DOHH2 (cell line): ENCODE measurements around the gene COX5A.

ENCODE experiments used
- H3F3A ChIP-seq: fragments of 200-600 bp; sonication (generic), shearing (Covaris generic); 2 replicates; pipeline ENCODE4 v1.6.0; 2016; ENCODE audit warnings: antibody characterized with exemption, mild to moderate bottlenecking; ENCODE audit not compliant: control insufficient read depth, insufficient read depth
- H3K27ac ChIP-seq: fragments of 200-600 bp; sonication (generic); 2 replicates; pipeline ENCODE4 v1.5.1; 2014; ENCODE audit warnings: low read depth, mild to moderate bottlenecking, low read length, moderate library complexity
- H3K27me3 ChIP-seq: fragments of 200-600 bp; sonication (generic); 2 replicates; pipeline ENCODE4 v1.6.1; 2014; ENCODE audit warnings: mild to moderate bottlenecking, low read length, mixed read lengths; ENCODE audit not compliant: control insufficient read depth
- H3K36me3 ChIP-seq: fragments of 200-600 bp; sonication (generic); 2 replicates; pipeline ENCODE4 v1.6.1; 2014; ENCODE audit warnings: mild to moderate bottlenecking, low read length, moderate library complexity, mixed read lengths; ENCODE audit not compliant: control insufficient read depth
- H3K4me1 ChIP-seq: fragments of 200-600 bp; sonication (generic); 2 replicates; pipeline ENCODE4 v1.6.1; 2014; ENCODE audit warnings: mild to moderate bottlenecking, low read length, mixed read lengths; ENCODE audit not compliant: control insufficient read depth
- H3K4me2 ChIP-seq: fragments of 200-600 bp; sonication (generic); 2 replicates; pipeline ENCODE4 v1.6.0; 2014; ENCODE audit warnings: mild to moderate bottlenecking, low read length, moderate library complexity
- H3K4me3 ChIP-seq: fragments of 200-600 bp; sonication (generic); 2 replicates; pipeline ENCODE4 v1.5.1; 2014; ENCODE audit warnings: mild to moderate bottlenecking, low read length, mixed read lengths
- H3K79me2 ChIP-seq: fragments of 200-600 bp; sonication (generic); 2 replicates; pipeline ENCODE4 v1.6.1; 2014; ENCODE audit warnings: mild to moderate bottlenecking, low read length, mixed read lengths; ENCODE audit not compliant: control insufficient read depth
- H3K9me2 ChIP-seq: fragments of 200-600 bp; sonication (generic); replicated peaks from 2 replicates; pipeline ENCODE4 v1.6.1; 2014; ENCODE audit warnings: mild to moderate bottlenecking, low read length, mixed read lengths; ENCODE audit not compliant: control insufficient read depth
- H3K9me3 ChIP-seq: fragments of 200-600 bp; sonication (generic); 2 replicates; pipeline ENCODE4 v1.6.1; 2014; ENCODE audit warnings: antibody characterized with exemption, low read length, mixed read lengths; ENCODE audit not compliant: control insufficient read depth, insufficient read depth
- H4K20me1 ChIP-seq: fragments of 200-600 bp; sonication (generic); 2 replicates; pipeline ENCODE4 v1.6.0; 2014; ENCODE audit warnings: low read depth, mild to moderate bottlenecking, antibody characterized with exemption, low read length, moderate library complexity; ENCODE audit not compliant: control insufficient read depth, insufficient read depth
- CTCF ChIP-seq: fragments of 200-600 bp; sonication (generic); IDR thresholded peaks from one replicate; pipeline ENCODE4 v1.5.1; 2014; ENCODE audit warnings: antibody characterized with exemption, mild to moderate bottlenecking, low read depth, low read length; ENCODE audit not compliant: poor library complexity, severe bottlenecking
- EZH2phosphoT487 ChIP-seq: fragments of 200-600 bp; sonication (generic); IDR thresholded peaks from 2 replicates; pipeline ENCODE4 v1.6.1; 2017; ENCODE audit warnings: borderline replicate concordance, mild to moderate bottlenecking, antibody characterized with exemption, low read length, moderate library complexity, mixed read lengths

COX5A gene

DNA sequence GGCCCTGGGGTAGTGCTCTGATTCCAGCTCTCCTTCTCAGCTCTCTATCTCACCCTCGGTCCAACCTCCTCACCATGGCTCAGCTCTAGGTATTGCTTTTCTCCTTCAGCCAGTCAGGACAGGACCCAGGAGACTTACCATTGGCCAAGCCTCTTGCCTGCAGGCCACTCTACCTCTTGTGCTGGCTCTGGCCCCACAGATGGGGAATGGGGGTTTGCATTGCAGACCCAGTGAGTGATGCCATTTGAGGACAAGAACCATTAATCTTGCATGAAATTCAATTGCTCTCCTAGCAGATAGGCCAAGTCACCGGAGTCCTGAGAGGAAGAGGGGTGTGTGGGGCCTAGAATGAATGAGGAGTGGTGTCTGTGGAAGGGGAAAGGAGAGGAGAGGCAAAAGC, 24.8 kb upstream of the COX5A start:
- Histone ChIP-seq H4K20me1 (no peaks in the 10 kb centered on the region), H3K9me3 (no peaks in the 10 kb centered on the region), H3K79me2 (no peaks in the 10 kb centered on the region), H3K27me3 (peaks cover 20% of the 10 kb centered on the region), H3K27ac (no peak overlapping the region), H3K4me2 (no peak overlapping the region), H3K36me3 (no peaks in the 10 kb centered on the region), H3F3A (peaks cover 7% of the 10 kb centered on the region), H3K4me3 (no peak overlapping the region), H3K9me2 (no peaks in the 10 kb centered on the region), H3K4me1 (peaks cover 60% of the 10 kb centered on the region)
- TF ChIP-seq EZH2phosphoT487 (no peak), CTCF (no peak)

DNA sequence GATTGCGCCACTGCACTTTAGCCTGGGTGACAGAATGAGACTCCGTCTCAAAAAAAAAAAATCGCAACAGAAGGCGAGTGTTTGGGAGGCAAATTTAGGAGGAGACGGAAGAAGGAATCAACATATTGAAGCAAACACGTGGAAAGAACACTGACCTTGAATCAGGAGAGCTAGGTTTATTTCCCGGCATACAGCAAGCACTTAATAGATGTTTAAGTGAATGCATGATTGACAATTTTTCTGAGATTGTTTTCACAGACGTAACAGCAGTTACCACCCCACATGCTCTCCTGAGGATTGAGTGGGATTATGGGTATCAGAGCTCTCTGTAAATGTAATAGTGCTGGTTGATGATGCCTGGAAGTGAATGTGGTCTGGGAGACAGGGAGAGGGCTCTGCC, 24.3 kb upstream of the COX5A start:
- H3K9me2 ChIP-seq: no peaks in the 10 kb centered on the region
- TF ChIP-seq EZH2phosphoT487 (no peak), CTCF (no peak)
- H3K9me3 ChIP-seq: no peaks in the 10 kb centered on the region

GRCh38 chr15:74961616-74962015, 23.7 kb upstream of the COX5A start:
- H3K36me3 ChIP-seq: no peaks in the 10 kb centered on the region
- no peak overlapping the region for H3K27ac ChIP-seq
- H3K4me3 ChIP-seq: no peak overlapping the region
- H3K4me1 ChIP-seq: peaks cover 66% of the 10 kb centered on the region
- no peaks in the 10 kb centered on the region for H3K9me2 ChIP-seq
- H3K79me2 ChIP-seq: no peaks in the 10 kb centered on the region
- peak overlapping the region; percentile 30 for H3K4me2 ChIP-seq
- H4K20me1 ChIP-seq: no peaks in the 10 kb centered on the region
- TF ChIP-seq EZH2phosphoT487: no peak
- no peak for TF ChIP-seq CTCF
- H3K27me3 ChIP-seq: peaks cover 28% of the 10 kb centered on the region
- no peaks in the 10 kb centered on the region for H3K9me3 ChIP-seq
- peaks cover 6% of the 10 kb centered on the region; the same call in 1 of the 2 replicates for H3F3A ChIP-seq

More for the DNA sequence above, 24.3 kb upstream of the COX5A start:
- no peak overlapping the region for H3K4me3 ChIP-seq
- no peaks in the 10 kb centered on the region for H3K36me3 ChIP-seq
- peaks cover 6% of the 10 kb centered on the region; the same call in 1 of the 2 replicates for H3F3A ChIP-seq
- peaks cover 24% of the 10 kb centered on the region for H3K27me3 ChIP-seq
- peaks cover 60% of the 10 kb centered on the region for H3K4me1 ChIP-seq
- H3K27ac ChIP-seq: no peak overlapping the region
- H4K20me1 ChIP-seq: no peaks in the 10 kb centered on the region
- no peak overlapping the region for H3K4me2 ChIP-seq
- H3K79me2 ChIP-seq: no peaks in the 10 kb centered on the region
